SJCRH30 (cell line): ENCODE data around the gene LRRC75A. TPM values are rescaled to one million over a fixed set of nuclear protein-coding genes. Genes with fewer than 3 reads are reported as not detected.
A peak's percentile ranks its signal among the peaks of the same experiment; 100 is the strongest.
"Not testable (repeated sequence)": the region's sequence is repeated elsewhere in the genome, so short reads cannot be mapped to it uniquely, and the experiment has no call there.

Experiments used
- DNase-seq, 2 experiments: peaks; one replicate each; pipeline ENCODE4 v3.0.0-alpha.2; 2015 to 2020
- H3K27ac ChIP-seq: fragments of 250-450 bp; sonication (Bioruptor Pico); 2 replicates; pipeline ENCODE4 v1.5.1; 2020; ENCODE audit warnings: mild to moderate bottlenecking, moderate library complexity
- H3K27me3 ChIP-seq: fragments of 250-450 bp; sonication (Bioruptor Pico); 2 replicates; pipeline ENCODE4 v1.5.1; 2020; ENCODE audit warnings: mild to moderate bottlenecking, moderate library complexity
- H3K36me3 ChIP-seq: fragments of 250-450 bp; sonication (Bioruptor Pico); 2 replicates; pipeline ENCODE4 v1.5.1; 2020; ENCODE audit warnings: mild to moderate bottlenecking, moderate library complexity
- H3K4me1 ChIP-seq: fragments of 250-450 bp; sonication (Bioruptor Pico); 2 replicates; pipeline ENCODE4 v1.5.1; 2020; ENCODE audit warnings: mild to moderate bottlenecking, moderate library complexity
- H3K4me3 ChIP-seq: fragments of 250-450 bp; sonication (Bioruptor Pico); 2 replicates; pipeline ENCODE4 v1.5.1; 2020; ENCODE audit warnings: mild to moderate bottlenecking, moderate library complexity
- H3K9me3 ChIP-seq: fragments of 250-450 bp; sonication (Bioruptor Pico); replicated peaks from 2 replicates; pipeline ENCODE4 v1.5.1; 2020; ENCODE audit warnings: mild to moderate bottlenecking, moderate library complexity
- total RNA-seq: library from RNA; depleted of rRNA; stranded (reverse); fragments of >200 nt; shearing (Covaris generic); gene quantifications from 2 replicates; pipeline ENCODE4 v1.2.3, GENCODE V29; 2014; rRNA removed

The LRRC75A gene
- total RNA-seq: 3.7 and 4.8 TPM in 2 replicates

GRCh38 chr17:16491703-16492612 is at the start of gene LRRC75A:
Gene LRRC75A (minus strand): TSS chr17:16492193. CDS start chr17:16491990, 203 bp downstream.
- H3K27ac ChIP-seq: no peak within 1 kb of the TSS
- no peaks in the 10 kb centered on the region for H3K36me3 ChIP-seq
- peak; percentile 63 to 72 for DNase-seq
- H3K4me1 ChIP-seq: peaks cover 31% of the 10 kb centered on the region
- H3K27me3 ChIP-seq: peaks cover 23% of the 10 kb centered on the region; the same call in 1 of the 2 replicates
- H3K9me3 ChIP-seq: no peaks in the 10 kb centered on the region
- peak within 1 kb of the TSS; percentile 58 for H3K4me3 ChIP-seq

- no peak for DNase-seq
- Histone ChIP-seq H3K27me3 (no peaks in the 10 kb centered on the region), H3K9me3 (no peaks in the 10 kb centered on the region; the same call in 1 of the 2 replicates), H3K36me3 (no peaks in the 10 kb centered on the region), H3K4me3 (no peak overlapping the region), H3K27ac (no peak overlapping the region), H3K4me1 (0 out of 2 replicates have a peak, but pooled peaks cover 4% of the 10 kb centered on the region)
Measured at GRCh38 chr17:16537130-16537458, 45.1 kb upstream of the LRRC75A start.

- Histone ChIP-seq H3K4me1 (0 out of 2 replicates have a peak, but pooled peaks cover 4% of the 10 kb centered on the region), H3K27me3 (peaks cover 2% of the 10 kb centered on the region; the same call in 1 of the 2 replicates), H3K36me3 (no peaks in the 10 kb centered on the region), H3K9me3 (no peaks in the 10 kb centered on the region; the same call in 1 of the 2 replicates), H3K27ac (no peak overlapping the region), H3K4me3 (no peak overlapping the region)
- DNase-seq: no peak
Measured at GRCh38 chr17:16534236-16534635, 42.2 kb upstream of the LRRC75A start.

- Histone ChIP-seq H3K27me3 (peaks cover 19% of the 10 kb centered on the region; the same call in 1 of the 2 replicates), H3K9me3 (peaks cover 3% of the 10 kb centered on the region; the same call in 1 of the 2 replicates), H3K27ac (no peak overlapping the region), H3K4me3 (no peak overlapping the region), H3K36me3 (no peaks in the 10 kb centered on the region), H3K4me1 (0 out of 2 replicates have a peak, but pooled peaks cover 2% of the 10 kb centered on the region)
- DNase-seq: no peak
Measured at GRCh38 chr17:16529906-16530305, 37.9 kb upstream of the LRRC75A start.

GRCh38 chr17:16527298-16527697 is 35.3 kb upstream of the LRRC75A start:
- no peak for DNase-seq
- no peak overlapping the region for H3K4me3 ChIP-seq
- H3K36me3 ChIP-seq: no peaks in the 10 kb centered on the region
- H3K27me3 ChIP-seq: peaks cover 19% of the 10 kb centered on the region; the same call in 1 of the 2 replicates
- H3K27ac ChIP-seq: no peak overlapping the region
- H3K9me3 ChIP-seq: 0 out of 2 replicates have a peak, but pooled peaks cover 3% of the 10 kb centered on the region
- H3K4me1 ChIP-seq: no peaks in the 10 kb centered on the region

GRCh38 chr17:16525556-16525955 is 33.6 kb upstream of the LRRC75A start:
- DNase-seq, H3K4me3 ChIP-seq, H3K9me3 ChIP-seq, H3K36me3 ChIP-seq, H3K4me1 ChIP-seq, H3K27ac ChIP-seq: not testable (repeated sequence)
- peaks cover 19% of the 10 kb centered on the region; the same call in 1 of the 2 replicates for H3K27me3 ChIP-seq

- Histone ChIP-seq H3K4me1 (peaks cover 7% of the 10 kb centered on the region), H3K9me3 (0 out of 2 replicates have a peak, but pooled peaks cover 3% of the 10 kb centered on the region), H3K27ac (no peak overlapping the region), H3K27me3 (no peaks in the 10 kb centered on the region), H3K36me3 (no peaks in the 10 kb centered on the region), H3K4me3 (no peak overlapping the region)
- peak; percentile 90 to 99 for DNase-seq
Measured at GRCh38 chr17:16521070-16521727, 29.2 kb upstream of the LRRC75A start.

- Histone ChIP-seq H3K4me3 (no peak overlapping the region), H3K9me3 (no peaks in the 10 kb centered on the region), H3K27me3 (no peaks in the 10 kb centered on the region), H3K27ac (no peak overlapping the region), H3K36me3 (no peaks in the 10 kb centered on the region), H3K4me1 (peaks cover 10% of the 10 kb centered on the region)
- DNase-seq: no peak
Measured at GRCh38 chr17:16519021-16519420, 27.0 kb upstream of the LRRC75A start.

- H3K27me3 ChIP-seq: no peaks in the 10 kb centered on the region
- no peak for DNase-seq
- no peak overlapping the region for H3K27ac ChIP-seq
- H3K4me3 ChIP-seq: no peak overlapping the region
- H3K4me1 ChIP-seq: peaks cover 14% of the 10 kb centered on the region
- H3K36me3 ChIP-seq: no peaks in the 10 kb centered on the region
- H3K9me3 ChIP-seq: no peaks in the 10 kb centered on the region
Measured at GRCh38 chr17:16517477-16517876, 25.5 kb upstream of the LRRC75A start.

- H3K4me1 ChIP-seq: peaks cover 20% of the 10 kb centered on the region
- H3K4me3 ChIP-seq: peak overlapping the region; percentile 45
- H3K9me3 ChIP-seq: no peaks in the 10 kb centered on the region
- H3K27me3 ChIP-seq: no peaks in the 10 kb centered on the region
- peak; percentile 85 to 90 for DNase-seq
- H3K36me3 ChIP-seq: no peaks in the 10 kb centered on the region
- H3K27ac ChIP-seq: no peak overlapping the region; the same call in 1 of the 2 replicates
Measured at GRCh38 chr17:16516594-16517051, 24.6 kb upstream of the LRRC75A start.

- Histone ChIP-seq H3K4me3 (no peak overlapping the region), H3K9me3 (no peaks in the 10 kb centered on the region), H3K36me3 (no peaks in the 10 kb centered on the region), H3K27me3 (no peaks in the 10 kb centered on the region), H3K27ac (no peak overlapping the region), H3K4me1 (peaks cover 27% of the 10 kb centered on the region)
- DNase-seq: no peak
Measured at GRCh38 chr17:16515933-16516332, 23.9 kb upstream of the LRRC75A start.

- Histone ChIP-seq H3K36me3 (no peaks in the 10 kb centered on the region), H3K27me3 (no peaks in the 10 kb centered on the region)
Measured at GRCh38 chr17:16513873-16514272, 21.9 kb upstream of the LRRC75A start.

GRCh38 chr17:16512011-16512410 is 20.0 kb upstream of the LRRC75A start:
- Histone ChIP-seq H3K36me3 (no peaks in the 10 kb centered on the region), H3K4me3 (no peak overlapping the region), H3K27ac (peak overlapping the region; percentile 77), H3K4me1 (peaks cover 27% of the 10 kb centered on the region), H3K27me3 (no peaks in the 10 kb centered on the region), H3K9me3 (no peaks in the 10 kb centered on the region; the same call in 1 of the 2 replicates)
- peak; percentile 97 to 100 for DNase-seq

More at GRCh38 chr17:16513873-16514272, 21.9 kb upstream of the LRRC75A start:
- Histone ChIP-seq H3K4me1 (peaks cover 29% of the 10 kb centered on the region), H3K4me3 (no peak overlapping the region), H3K27ac (no peak overlapping the region), H3K9me3 (no peaks in the 10 kb centered on the region; the same call in 1 of the 2 replicates)
- DNase-seq: no peak

GRCh38 chr17:16511593-16511992 is 19.6 kb upstream of the LRRC75A start:
- Histone ChIP-seq H3K9me3 (no peaks in the 10 kb centered on the region; the same call in 1 of the 2 replicates), H3K27me3 (no peaks in the 10 kb centered on the region), H3K4me3 (no peak overlapping the region), H3K27ac (peak overlapping the region; percentile 77), H3K36me3 (no peaks in the 10 kb centered on the region), H3K4me1 (peaks cover 25% of the 10 kb centered on the region)
- peak; percentile 37 to 79 for DNase-seq
